ENCODE measurements around the gene CADM1.

The CADM1 gene

GRCh38 chr11:115134926-115135325 lies 369.3 kb downstream of the CADM1 start:
- no peak for DNase-seq

- no peak for DNase-seq
Measured at GRCh38 chr11:115133475-115134209, 370.6 kb downstream of the CADM1 start.

- DNase-seq: no peak
Measured at GRCh38 chr11:115132436-115133228, 371.6 kb downstream of the CADM1 start.

GRCh38 chr11:115129473-115130289 lies 374.5 kb downstream of the CADM1 start:
- no peak for DNase-seq

DNA sequence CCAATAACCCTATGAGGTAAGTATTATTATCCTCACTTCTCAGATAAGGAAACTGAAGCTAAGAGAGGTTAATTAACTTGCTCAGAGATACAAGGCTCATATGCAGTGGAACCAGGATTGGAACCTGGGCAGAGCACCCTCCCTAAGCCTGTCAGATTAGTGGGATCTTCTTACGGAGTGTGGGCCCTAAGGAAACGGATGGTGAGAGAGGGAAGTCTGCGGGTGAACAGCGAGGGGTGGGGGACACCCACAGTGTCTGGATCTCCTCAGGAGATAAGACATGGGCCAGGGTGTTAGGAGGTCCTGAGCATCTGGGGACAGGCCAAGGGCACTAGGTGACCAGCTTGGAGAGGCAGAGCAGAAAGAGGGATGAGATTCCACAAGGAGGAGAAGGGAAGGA lies 376.0 kb downstream of the CADM1 start:
- DNase-seq: no peak

DNA sequence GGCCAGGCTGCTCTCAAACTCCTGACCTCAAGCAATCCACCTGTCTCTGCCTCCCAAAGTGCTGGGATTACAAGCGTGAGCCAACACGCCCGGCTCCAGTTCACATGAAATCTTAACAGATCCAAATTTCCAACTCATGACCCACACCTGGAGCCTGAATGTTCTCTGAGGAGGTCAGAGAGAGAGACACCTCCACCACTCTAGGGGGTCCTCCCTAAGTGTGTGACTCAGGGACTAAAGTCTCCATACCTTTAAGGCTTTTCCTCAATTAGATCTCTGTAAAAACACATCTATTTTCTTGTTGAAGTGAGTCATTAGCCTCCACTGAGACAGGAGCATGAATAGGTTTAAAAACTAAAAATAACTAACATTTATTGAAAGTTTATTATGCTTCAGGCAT lies 376.4 kb downstream of the CADM1 start:
- DNase-seq: no peak

DNA sequence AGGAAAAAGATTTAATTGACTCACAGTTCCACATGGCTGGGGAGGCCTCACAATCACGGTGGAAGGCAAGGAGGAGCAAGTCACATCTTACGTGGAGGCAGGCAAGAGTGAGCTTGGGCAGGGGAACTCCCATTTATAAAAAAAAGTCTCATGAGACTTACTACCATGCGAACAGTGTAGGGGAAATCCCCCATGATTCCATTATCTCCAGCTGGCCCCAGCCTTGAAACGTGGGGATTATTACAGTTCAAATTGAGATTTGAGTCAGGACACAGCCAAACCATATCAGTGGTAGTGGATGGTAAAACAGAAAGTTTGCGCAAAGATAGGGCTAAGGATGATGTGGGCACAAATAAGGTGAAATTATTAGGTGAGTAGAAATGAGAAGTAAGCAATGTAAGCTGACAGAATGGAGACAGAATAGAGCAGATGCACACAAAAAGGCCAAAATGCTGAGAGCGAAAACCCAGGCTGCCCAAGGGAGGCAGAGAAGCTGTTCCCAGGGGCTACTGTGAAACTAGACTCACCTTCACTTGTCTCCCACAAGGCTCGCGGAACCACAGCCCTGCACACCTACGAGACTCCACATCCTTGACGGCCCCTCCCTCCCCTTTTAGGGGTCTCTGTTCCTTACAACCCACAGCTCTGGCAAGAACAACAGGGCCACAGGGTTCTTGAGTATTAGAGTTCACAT lies 377.6 kb downstream of the CADM1 start:
- no peak for DNase-seq

DNA sequence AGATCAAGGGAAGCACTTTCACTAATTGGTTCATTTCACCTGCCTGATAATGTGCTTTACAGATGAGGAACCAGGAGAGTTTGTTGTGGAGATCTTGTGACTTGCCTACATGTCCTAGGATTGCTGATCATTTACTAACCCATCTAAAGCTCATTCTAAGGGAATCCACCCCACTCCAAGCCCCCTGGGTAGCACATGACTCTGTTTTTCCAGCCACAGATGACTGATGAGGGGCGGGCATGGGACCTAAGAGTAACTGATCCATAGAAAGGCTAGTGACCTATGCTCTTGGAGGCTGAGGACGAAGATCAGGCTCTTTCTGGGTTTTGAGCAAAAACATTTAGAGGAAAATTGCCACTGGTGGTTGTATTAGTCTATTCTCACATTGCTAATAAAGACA lies 378.1 kb downstream of the CADM1 start:
- DNase-seq: no peak

DNA sequence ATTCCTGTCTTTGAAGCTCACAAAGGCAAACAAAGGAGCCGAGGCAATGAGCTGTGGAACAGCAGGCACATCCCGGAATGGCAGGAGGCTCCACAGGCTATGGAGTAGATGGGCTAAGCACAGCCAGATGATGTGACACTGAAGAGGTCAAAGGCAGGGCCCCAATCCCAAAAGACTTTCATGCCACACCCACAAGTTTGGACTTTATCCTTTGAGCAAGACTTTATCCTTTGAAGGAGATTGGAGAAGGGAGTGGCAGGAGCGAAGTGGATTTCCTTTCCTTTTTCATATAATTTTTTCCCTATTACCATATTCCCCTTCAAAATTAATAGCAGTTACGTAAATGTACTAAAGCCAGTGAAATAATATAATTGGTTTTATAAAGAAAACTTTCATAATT lies 379.4 kb downstream of the CADM1 start:
- DNase-seq: no peak

DNA sequence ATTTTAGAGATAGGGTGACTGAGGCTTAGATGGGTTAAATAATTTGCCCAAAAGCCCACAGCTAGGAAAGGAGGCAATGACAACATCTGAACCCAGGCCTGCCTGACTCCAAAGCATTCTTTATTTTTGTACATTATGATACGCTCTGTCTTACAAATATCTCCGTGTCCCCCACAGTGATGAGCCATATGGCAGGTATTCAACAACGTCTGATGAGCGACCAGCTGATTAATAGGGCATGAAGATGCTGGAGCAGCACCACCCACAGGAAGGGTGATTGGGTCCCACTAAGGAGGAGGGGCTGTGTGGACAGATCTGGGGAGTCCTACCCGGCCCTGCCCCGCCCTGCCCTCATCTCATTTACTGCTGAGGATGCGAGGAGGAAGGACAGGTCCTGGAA lies 380.6 kb downstream of the CADM1 start:
- DNase-seq: no peak

DNA sequence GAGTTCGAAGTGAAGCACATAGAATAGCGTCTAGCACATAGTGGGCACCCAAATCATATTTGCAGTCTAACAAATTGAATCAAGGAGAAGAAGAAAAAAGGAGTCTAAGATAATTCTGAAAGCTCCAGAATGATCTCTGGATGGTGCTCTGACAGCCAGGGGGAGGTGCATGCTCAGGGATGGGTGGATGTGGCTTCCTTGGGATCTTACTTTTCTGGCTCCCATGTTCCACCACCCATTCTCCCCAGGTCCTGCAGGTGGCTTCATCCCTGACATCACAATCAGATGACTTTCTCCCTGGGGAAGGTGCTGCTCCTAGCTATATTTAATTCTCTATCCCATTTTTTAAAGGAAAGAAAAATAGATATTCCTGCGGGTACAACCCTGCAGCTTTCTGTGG lies 381.9 kb downstream of the CADM1 start:
- DNase-seq: no peak
